Measurements from ENCODE around the gene ITIH2. TPM values are rescaled to one million over a fixed set of nuclear protein-coding genes. Genes with fewer than 3 reads are reported as not detected.

ITIH2 gene
- polyA plus RNA-seq, 1 donor: 0.24 TPM

- no peak for DNase-seq (ENCODE audit: low read depth)
Observed at GRCh38 chr10:7794251-7795026, 91.3 kb downstream of the ITIH2 start.

- no peak for DNase-seq (ENCODE audit: low read depth)
Observed at GRCh38 chr10:7795605-7796004, 92.5 kb downstream of the ITIH2 start.

GRCh38 chr10:7797582-7797981 is 94.5 kb downstream of the ITIH2 start:
- DNase-seq (ENCODE audit: low read depth): no peak

Other genes with a start within 250 kb of the ITIH2 start
- 47.8 TPM for gene ITIH5, start 36.4 kb upstream of the ITIH2 start, polyA plus RNA-seq (ENCODE audit: insufficient read length)
- gene KIN, start 84.7 kb downstream of the ITIH2 start, polyA plus RNA-seq (ENCODE audit: insufficient read length): 12.1 TPM
- gene ATP5F1C, start 84.9 kb downstream of the ITIH2 start, polyA plus RNA-seq (ENCODE audit: insufficient read length): 239 TPM
- 5.7 TPM for gene TAF3, start 115.2 kb downstream of the ITIH2 start, polyA plus RNA-seq (ENCODE audit: insufficient read length)